Stromal cell of bone marrow (primary cell): Measurements from ENCODE around the gene LIN9.
"Not testable (repeated sequence)": the region's sequence is repeated elsewhere in the genome, so short reads cannot be mapped to it uniquely, and the experiment has no call there.

Experiments
- DNase-seq: peaks from one replicate; pipeline ENCODE4 v3.0.0-alpha.2; 2012; ENCODE audit warnings: low read depth

The LIN9 gene

GRCh38 chr1:226211181-226211821, 97.7 kb downstream of the LIN9 start:
- DNase-seq = no peak

GRCh38 chr1:226210571-226211176, 98.3 kb downstream of the LIN9 start:
- DNase-seq = no peak

DNA sequence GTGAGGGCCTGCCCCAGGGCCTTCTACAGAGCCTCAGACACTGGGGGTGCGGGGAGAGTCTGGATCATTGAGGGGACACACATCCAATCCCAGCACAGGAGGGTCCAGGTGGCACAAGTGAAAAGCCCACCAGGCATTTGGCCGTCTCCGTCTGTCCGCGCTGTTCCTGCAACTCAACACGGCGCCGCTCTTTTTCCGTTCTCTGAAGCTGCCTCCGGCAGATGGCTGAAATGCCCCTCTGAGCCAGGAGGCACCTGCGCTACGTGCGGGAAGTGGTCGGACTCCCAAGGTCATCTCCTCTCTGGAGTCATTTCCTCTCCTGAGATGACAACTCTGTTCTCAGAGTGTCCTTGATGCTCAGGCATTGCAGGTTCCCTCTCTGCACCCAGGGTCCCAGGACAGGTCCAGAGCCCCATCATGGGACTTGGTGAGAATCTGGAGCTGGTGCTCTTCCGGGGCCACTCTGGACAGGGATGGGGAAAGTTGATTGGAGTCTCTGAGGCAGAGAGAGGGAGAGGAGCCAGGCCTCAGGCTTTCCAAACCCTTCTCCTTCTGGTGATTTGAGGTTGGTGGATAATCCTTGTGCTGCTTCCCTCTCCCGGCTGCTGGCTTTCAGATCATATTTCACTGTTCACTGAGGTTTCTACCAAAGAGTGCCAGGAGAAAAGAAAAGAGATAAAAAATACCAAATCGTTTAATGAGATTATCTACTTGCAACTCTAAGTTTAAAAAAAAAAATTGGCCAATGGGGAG, 99.5 kb downstream of the LIN9 start:
- no peak for DNase-seq

GRCh38 chr1:226207048-226207447, 101.9 kb downstream of the LIN9 start:
- no peak for DNase-seq

DNA sequence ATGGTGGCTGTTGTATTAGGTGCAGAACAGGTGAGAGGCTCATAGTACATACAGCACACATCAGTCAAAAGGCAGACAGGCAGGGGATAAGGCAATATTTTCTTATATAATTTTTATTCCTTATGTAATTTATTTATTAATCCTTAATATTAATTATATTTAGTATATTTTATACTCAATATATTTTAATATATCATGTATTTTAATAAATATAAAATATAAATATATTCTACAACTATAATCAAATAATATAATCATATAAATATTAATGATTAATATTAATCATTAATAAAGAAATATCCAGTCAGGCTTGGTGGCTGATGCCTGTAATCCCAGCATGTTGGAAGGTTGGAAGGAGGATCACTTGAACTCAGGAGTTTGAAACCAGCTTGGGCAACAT, 104.8 kb downstream of the LIN9 start:
- DNase-seq = no peak

- no peak for DNase-seq
Measured at GRCh38 chr1:226203655-226204054, 105.3 kb downstream of the LIN9 start.

DNA sequence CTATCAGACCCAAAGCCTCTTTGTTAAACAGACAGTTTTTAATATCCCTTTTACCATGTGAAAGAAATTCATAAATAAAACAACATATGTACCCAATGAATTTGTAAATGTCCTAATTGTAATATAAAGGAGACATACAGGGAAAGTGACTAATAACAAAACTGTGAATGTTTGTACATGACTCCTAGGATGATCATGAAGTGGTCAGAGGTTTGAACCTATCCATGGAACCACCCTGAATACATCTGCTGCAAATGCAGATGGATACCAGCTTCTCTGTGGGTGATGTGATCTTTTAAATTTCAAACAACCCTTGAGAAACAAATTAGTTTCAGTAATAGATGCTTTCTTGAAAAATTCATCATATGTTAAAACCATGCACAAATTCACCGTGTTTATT, 105.7 kb downstream of the LIN9 start:
- DNase-seq = no peak

DNA sequence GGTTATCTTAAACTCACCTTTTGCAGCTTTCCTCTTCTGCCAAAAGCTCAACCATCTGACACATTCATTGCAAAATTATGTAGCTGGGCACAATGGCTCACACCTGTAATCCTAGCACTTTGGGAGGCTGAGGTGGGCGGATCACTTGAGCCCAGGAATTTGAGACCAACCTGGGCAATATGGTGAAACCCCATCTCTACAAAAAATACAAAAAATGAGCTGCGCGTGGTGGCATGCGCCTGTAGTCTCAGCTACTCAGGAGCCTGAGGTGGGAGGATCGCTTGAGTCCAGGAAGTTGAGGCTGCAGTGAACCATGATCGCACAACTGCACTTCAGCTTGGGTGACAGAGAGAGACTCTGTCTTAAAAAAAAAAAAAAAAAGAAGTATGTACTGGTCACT, 106.3 kb downstream of the LIN9 start:
- not testable (repeated sequence) for DNase-seq

- DNase-seq = no peak
Measured at GRCh38 chr1:226202246-226202645, 106.7 kb downstream of the LIN9 start.

DNA sequence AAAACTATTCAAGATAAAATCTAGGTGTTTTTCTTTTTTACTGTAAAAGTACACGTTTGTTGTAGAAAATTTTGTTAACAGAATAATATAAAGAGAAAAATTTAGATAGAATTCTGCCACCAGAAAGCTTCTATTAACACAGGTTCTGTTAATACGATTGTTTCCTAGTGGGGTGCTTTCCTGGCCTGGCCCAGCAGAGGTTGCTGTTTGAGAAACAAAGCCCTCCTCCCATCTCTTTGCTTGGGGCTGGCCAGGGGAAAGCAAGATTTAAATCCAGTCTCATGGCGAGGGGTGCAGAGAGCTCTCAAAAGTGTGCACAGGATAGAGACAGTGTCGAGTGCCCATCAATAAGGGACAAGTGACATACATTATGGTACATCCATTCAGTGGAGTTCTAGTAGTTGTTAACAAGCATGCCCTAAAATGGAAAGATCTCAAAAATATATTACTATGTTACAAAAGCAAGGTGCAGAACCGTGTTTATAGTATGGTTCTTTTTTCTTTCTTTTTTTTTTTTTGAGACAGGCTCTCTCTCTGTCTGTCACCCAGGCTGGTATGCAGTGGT, 107.9 kb downstream of the LIN9 start:
- no peak for DNase-seq

- no peak for DNase-seq
Measured at GRCh38 chr1:226199971-226200370, 109.0 kb downstream of the LIN9 start.

DNA sequence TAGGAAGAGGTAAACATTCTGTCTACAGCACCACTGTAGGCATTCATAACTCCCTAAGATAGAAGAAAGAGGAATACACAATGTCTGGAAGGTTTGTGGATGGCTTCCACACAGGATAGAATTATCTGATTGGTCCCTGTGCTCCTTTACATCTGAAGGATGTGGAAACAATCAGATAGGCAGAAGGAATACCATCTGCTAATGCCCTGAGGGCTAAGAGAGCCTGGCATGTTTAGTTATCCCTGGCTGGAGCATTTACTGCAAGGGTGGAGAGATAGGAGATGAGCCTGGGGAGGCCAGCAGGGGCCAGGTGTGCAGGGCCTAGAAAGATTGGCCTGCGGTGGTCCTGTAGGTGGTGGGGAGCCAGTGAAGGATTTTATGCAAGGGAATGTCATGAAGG, 113.8 kb downstream of the LIN9 start:
- no peak for DNase-seq

- no peak for DNase-seq
Measured at GRCh38 chr1:226187380-226187779, 121.6 kb downstream of the LIN9 start.

- DNase-seq = no peak
Measured at GRCh38 chr1:226187019-226187322, 122.0 kb downstream of the LIN9 start.

DNA sequence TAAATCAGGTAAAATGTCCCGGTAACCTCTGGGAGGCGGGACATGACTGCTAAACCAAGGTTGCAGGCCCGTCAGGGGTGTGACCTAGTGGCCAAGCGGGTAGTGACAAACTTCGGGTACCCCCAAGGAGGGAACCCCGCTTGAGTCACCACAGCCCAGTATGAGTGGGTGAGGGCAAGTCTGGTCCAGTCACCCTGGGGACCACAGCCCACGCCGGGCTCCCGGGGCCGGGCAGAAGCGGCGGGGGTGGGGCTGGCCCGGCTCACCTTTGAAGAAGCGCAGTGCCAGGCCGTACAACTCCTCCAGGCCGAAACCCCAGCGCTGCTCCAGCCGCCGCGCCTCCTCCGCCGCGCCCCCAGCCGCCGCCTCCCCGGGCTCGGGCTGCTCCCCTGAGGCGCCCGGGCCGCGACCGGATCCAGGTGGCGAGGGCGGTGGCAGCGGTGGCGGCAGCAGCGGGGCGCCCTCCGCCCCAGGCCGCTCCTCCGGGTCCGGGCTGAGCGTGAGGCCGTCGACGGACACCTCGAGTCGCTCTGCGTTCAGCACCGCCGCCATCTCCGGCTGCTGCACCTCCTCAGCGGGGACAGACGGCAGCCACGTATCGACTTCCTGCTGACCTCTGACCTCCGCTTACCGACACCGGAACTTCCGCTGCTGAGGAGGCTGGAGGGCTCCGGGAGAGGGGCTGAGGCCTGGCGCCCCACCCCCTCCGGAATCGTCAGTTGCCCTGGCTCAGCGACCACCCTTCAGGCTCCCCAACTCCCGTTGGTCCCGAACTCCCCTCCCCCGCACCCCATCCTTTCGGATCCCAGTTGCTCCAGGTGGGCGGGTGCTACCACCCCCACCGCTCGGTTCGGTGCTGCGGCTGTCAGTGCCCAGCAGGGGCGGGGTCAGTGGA, 122.6 kb downstream of the LIN9 start, which contains the start of gene ACBD3:
Gene ACBD3, minus strand, starts transcription at position 618 of the 895 bp plus-strand sequence. Its CDS starts 66 bp downstream, at position 552.
- peak; percentile 73 for DNase-seq

DNA sequence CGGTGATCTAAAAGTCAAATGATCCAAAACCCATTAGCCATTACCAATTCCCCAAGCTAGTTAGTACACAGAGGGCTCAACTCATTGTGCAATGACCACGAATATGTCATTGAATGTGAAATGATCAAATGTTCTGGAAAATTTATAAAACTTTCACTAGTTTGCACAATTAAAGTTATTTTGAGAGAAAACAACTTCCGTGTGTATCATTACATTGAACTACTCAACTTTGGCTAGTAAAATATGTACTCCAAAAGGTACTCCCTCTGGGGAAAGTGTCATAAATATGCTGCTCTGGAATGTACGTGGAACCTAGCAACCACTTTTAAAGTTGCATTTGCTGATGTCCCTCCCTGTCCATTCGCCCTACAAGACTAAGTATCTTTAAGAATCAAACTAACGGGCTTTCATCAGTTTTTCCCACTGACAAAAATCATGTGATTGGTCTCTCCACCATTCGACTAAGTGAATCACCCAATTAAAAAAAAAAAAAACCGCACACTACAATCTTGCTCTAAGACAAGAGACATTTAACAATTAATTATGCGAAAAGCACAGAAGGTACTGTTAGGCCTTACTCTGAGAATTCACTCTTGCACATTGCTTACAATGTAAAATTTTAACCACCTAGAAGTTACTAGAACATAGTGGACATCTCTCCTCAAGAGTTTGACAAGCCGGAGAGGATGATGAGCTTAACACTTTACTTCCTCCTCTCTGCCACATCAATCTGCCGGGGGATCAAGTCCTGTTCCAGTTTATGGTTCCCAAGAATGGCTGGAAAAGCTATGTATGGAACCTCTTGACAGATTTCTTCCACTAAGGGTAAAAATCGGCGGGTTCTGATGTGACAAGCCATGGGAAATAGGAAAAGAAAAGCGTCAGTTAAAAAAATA, 123.6 kb downstream of the LIN9 start:
- peak; percentile 41 for DNase-seq

GRCh38 chr1:226181996-226182714, 126.8 kb downstream of the LIN9 start:
- DNase-seq = no peak
